AG04449 (cell line): Measurements from ENCODE around the gene TCF7L2.

Experiments
- CTCF ChIA-PET: fragments of 350-600 bp; formaldehyde crosslinking; extraction: SDS; loops from one replicate; lab custom pipeline; 2021; ENCODE audit warnings: antibody characterized with exemption; lab: Yijun Ruan, JAX
- POLR2A ChIA-PET: fragments of 400-600, 350-600 bp; formaldehyde crosslinking; extraction: SDS; loops from one replicate; lab custom pipeline; 2020; ENCODE audit warnings: antibody characterized with exemption, inconsistent platforms; lab: Yijun Ruan, JAX
- DNase-seq: peaks from one replicate; pipeline ENCODE4 v3.0.0-alpha.2; 2010; ENCODE audit warnings: low read depth, low spot score
- H3K4me3 ChIP-seq: 2 replicates; pipeline ENCODE4 v1.5.1; 2011; ENCODE audit warnings: low read depth, mild to moderate bottlenecking, control low read depth, low read length
- CTCF ChIP-seq: IDR thresholded peaks from one replicate; pipeline ENCODE4 v1.5.1; 2011; ENCODE audit warnings: mild to moderate bottlenecking, moderate library complexity, low read length, control low read depth, inconsistent platforms; ENCODE audit not compliant: insufficient read depth; ENCODE audit errors: missing control alignments

Gene TCF7L2

GRCh38 chr10:113004069-113004618 is 54.1 kb downstream of the TCF7L2 start:
- no peak overlapping the region for H3K4me3 ChIP-seq
- no peak for TF ChIP-seq CTCF
- ChIA-PET CTCF (interaction anchor here (0.7 kb wide), 1 partner anchor 283 kb away, joined by 3 read pairs; no protein-coding TSS in a partner anchor), POLR2A (interaction anchor here (0.7 kb wide), 1 partner anchor 44 kb away, joined by 3 read pairs; no protein-coding TSS in a partner anchor)
- DNase-seq, result no peak

- ChIA-PET CTCF (no interaction called here), POLR2A (interaction anchor here (0.6 kb wide), 1 partner anchor 54 kb away, joined by 3 read pairs; no protein-coding TSS in a partner anchor)
- TF ChIP-seq CTCF, result no peak
- DNase-seq, result no peak
- no peak overlapping the region for H3K4me3 ChIP-seq
Observed at GRCh38 chr10:113005380-113005779, 55.3 kb downstream of the TCF7L2 start.

GRCh38 chr10:113006656-113007342 is 56.8 kb downstream of the TCF7L2 start:
- H3K4me3 ChIP-seq, result no peak overlapping the region
- DNase-seq, result no peak
- TF ChIP-seq CTCF, result no peak
- POLR2A ChIA-PET, result no interaction called here
- CTCF ChIA-PET, result interaction anchor here (0.5 to 1.1 kb wide), 2 partner anchors 20 to 291 kb away, joined by 3 read pairs; no protein-coding TSS in a partner anchor

- DNase-seq, result no peak
- TF ChIP-seq CTCF, result no peak
- ChIA-PET CTCF (interaction anchor here (0.6 to 1.1 kb wide), 3 partner anchors 20 to 536 kb away, joined by 3 read pairs; no protein-coding TSS in a partner anchor), POLR2A (no interaction called here)
- H3K4me3 ChIP-seq, result no peak overlapping the region
Observed at GRCh38 chr10:113007343-113007771, 57.3 kb downstream of the TCF7L2 start.

GRCh38 chr10:113007821-113008220 is 57.8 kb downstream of the TCF7L2 start:
- peak overlapping the region; percentile 9; the same call in 1 of the 2 replicates for H3K4me3 ChIP-seq
- DNase-seq, result no peak
- CTCF ChIA-PET, result interaction anchor here (0.6 to 1.1 kb wide), 3 partner anchors 21 to 537 kb away, joined by 3 read pairs; no protein-coding TSS in a partner anchor
- TF ChIP-seq CTCF, result no peak
- POLR2A ChIA-PET, result no interaction called here
